Colonic mucosa (tissue), 4 donors: Measurements from ENCODE around the gene TMED10. TPM values are rescaled to one million over a fixed set of nuclear protein-coding genes. Genes with fewer than 3 reads are reported as not detected.

ENCODE experiments used
- DNase-seq: peaks from one replicate; pipeline ENCODE4 v3.0.0-alpha.2; 2020
- H3K27ac ChIP-seq: fragments of 200-600 bp; one replicate; pipeline ENCODE4 v1.8.0; 2021
- H3K27me3 ChIP-seq: fragments of 200-600 bp; one replicate; pipeline ENCODE4 v1.8.0; 2021
- H3K36me3 ChIP-seq: fragments of 200-600 bp; one replicate; pipeline ENCODE4 v1.8.0; 2021
- H3K4me1 ChIP-seq: fragments of 200-600 bp; one replicate; pipeline ENCODE4 v1.8.0; 2021; ENCODE audit warnings: mild to moderate bottlenecking
- H3K4me3 ChIP-seq: fragments of 200-600 bp; one replicate; pipeline ENCODE4 v1.8.0; 2021
- H3K9ac ChIP-seq, 2 donors: one replicate each; pipeline ENCODE4 v1.7.0; 2013; ENCODE audit warnings: control low read depth in 2 of 2, low read depth in 2 of 2, low read length in 2 of 2
- H3K9me3 ChIP-seq: fragments of 200-600 bp; one replicate; pipeline ENCODE4 v1.8.0; 2021
- intact Hi-C: fragments of 100-400 bp; cut with DNase I; formaldehyde crosslinking; loops from one replicate; pipeline ENCODE4 v1.14.1; 2022
- total RNA-seq, 2 donors: library from RNA; stranded (reverse); fragmentation: NEBNext Ultra II Directional in 1 of 2; extraction: Animal tissue kit (Norgen Biotek cat#: 25700) in 1 of 2; gene quantifications; one replicate each; pipeline ENCODE4 v1.2.1, GENCODE V29; 2021
- TF ChIP-seq, protein P1 (sequence below): fragments of 200-600 bp; IDR thresholded peaks from one replicate; pipeline ENCODE4 v1.8.0; 2022; ENCODE audit warnings: antibody characterized with exemption, mild to moderate bottlenecking
- donor health status: healthy.
- donor health status: DM: no; HTN: no; CAD: no.
- donor health status: DM: no; HTN: no; CAD: no.

Gene TMED10
- total RNA-seq, 2 donors from 2014 or later: 387 to 432 TPM

DNA sequence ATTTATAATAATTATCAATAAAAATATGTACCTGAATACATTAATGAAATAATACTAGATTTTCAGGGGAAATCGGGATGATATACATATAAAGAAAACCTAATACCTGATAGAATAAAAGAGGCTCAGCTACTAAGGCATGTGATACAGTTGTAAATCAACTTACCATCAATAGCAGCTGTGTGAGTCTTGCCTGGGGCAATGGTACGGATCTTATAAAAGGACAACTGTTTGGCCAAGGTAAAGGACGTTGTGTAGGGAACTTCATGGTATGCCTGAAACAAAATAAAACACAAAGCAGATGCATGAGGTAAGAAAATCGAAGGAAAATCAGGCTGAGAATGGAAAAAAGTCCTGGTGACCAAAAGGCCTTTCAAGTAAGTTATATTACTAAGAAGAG is 74.9 kb downstream of the TMED10 start:
- Histone ChIP-seq H3K9me3 (no peaks in the 10 kb centered on the region), H3K36me3 (no peaks in the 10 kb centered on the region), H3K4me1 (no peaks in the 10 kb centered on the region), H3K27ac (no peak overlapping the region), H3K4me3 (no peak overlapping the region), H3K27me3 (no peaks in the 10 kb centered on the region), H3K9ac (no peak overlapping the region)
- no peak for DNase-seq
- TF ChIP-seq, protein P1, sequence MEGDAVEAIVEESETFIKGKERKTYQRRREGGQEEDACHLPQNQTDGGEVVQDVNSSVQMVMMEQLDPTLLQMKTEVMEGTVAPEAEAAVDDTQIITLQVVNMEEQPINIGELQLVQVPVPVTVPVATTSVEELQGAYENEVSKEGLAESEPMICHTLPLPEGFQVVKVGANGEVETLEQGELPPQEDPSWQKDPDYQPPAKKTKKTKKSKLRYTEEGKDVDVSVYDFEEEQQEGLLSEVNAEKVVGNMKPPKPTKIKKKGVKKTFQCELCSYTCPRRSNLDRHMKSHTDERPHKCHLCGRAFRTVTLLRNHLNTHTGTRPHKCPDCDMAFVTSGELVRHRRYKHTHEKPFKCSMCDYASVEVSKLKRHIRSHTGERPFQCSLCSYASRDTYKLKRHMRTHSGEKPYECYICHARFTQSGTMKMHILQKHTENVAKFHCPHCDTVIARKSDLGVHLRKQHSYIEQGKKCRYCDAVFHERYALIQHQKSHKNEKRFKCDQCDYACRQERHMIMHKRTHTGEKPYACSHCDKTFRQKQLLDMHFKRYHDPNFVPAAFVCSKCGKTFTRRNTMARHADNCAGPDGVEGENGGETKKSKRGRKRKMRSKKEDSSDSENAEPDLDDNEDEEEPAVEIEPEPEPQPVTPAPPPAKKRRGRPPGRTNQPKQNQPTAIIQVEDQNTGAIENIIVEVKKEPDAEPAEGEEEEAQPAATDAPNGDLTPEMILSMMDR: no peak
- intact Hi-C loops: no loop called here

DNA sequence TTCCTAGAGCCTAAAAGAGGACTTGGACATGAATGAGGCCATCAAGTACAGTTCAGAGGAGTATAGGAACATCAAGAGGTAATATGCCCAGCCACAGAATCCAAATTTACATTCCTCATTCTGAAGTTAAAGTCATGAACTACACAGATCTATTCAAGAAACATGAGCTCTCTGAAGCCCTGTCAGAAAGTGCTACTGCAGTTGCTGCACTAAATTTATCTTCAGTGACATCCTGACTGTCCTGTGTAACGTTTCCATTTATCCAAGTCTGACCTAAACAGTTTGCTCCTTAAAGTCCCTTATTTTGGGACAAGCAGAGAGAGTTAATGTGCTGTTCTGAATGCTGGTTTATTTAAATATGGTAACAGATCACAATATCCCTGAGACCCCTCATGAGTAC is 77.7 kb downstream of the TMED10 start:
- no peak for DNase-seq
- TF ChIP-seq, protein P1: no peak
- no peaks in the 10 kb centered on the region for H3K27me3 ChIP-seq
- H3K4me3 ChIP-seq: no peak overlapping the region
- no peaks in the 10 kb centered on the region for H3K9me3 ChIP-seq
- no peaks in the 10 kb centered on the region for H3K4me1 ChIP-seq
- no peak overlapping the region for H3K9ac ChIP-seq
- intact Hi-C loops: no loop called here
- no peak overlapping the region for H3K27ac ChIP-seq
- peaks cover 1% of the 10 kb centered on the region for H3K36me3 ChIP-seq

DNA sequence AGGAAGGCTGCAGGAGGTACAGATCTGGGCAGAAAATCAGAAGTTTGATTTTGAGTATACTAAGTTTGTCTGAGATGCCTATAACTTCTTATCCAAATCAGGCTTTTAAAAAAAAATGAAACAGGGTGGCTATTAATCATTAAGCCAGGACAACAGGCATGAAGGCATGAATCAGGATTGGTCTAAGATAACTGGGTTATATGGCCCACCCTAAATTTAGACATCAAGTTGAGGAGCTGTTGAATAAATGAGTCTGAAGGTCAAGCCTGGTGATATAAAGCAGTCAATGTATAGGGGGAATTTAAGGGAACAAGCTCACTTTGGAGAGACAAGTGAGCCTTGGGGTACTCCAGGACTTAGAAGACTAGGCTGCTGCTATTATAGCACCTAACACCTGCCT is 78.2 kb downstream of the TMED10 start:
- Histone ChIP-seq H3K4me1 (no peaks in the 10 kb centered on the region), H3K4me3 (no peak overlapping the region), H3K27me3 (no peaks in the 10 kb centered on the region), H3K36me3 (peaks cover 6% of the 10 kb centered on the region), H3K9ac (no peak overlapping the region), H3K9me3 (no peaks in the 10 kb centered on the region), H3K27ac (no peak overlapping the region)
- intact Hi-C loops: no loop called here
- DNase-seq: no peak
- TF ChIP-seq, protein P1: no peak

DNA sequence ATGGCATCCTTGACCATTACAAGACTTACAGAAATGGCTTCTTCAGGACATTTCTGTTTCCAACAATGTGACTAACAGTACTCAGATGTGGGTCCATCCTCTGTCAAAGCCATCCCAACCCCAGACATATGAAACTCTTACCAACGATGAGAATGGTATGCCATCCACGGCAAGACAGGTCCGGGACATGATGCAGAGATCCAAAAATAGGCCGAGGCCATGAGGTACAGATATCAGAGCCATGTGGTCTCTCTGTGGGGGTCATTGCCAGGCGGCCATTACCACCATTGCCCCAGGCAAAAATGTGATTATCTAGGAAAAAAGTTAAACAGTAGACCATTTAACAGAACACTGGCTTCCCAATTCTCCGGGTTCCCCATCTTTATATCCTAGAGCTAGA is 79.5 kb downstream of the TMED10 start:
- Histone ChIP-seq H3K4me3 (no peak overlapping the region), H3K36me3 (peaks cover 9% of the 10 kb centered on the region), H3K9me3 (no peaks in the 10 kb centered on the region), H3K27me3 (no peaks in the 10 kb centered on the region), H3K4me1 (no peaks in the 10 kb centered on the region), H3K9ac (no peak overlapping the region), H3K27ac (no peak overlapping the region)
- no peak for DNase-seq
- TF ChIP-seq, protein P1: no peak
- intact Hi-C loops: no loop called here

DNA sequence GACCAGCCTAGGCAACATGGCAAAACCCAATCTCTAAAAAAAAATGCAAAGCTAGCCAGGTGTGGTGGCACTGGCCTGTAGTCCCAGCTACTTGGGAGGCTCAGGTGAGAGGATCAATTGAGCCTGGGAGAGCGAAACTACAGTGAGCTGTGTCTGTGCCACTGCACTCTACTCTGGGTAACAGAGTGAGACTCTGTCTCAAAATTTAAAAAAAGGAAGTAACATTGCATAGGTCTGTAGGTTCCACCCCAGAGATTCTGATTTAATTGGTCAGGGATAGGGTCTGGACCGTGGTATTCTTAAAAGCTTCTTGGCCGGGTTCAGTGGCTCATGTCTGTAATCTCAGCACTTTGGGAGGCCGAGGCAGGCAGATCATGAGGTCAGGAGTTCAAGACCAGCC is 80.7 kb downstream of the TMED10 start:
- TF ChIP-seq, protein P1: no peak
- no peak overlapping the region for H3K4me3 ChIP-seq
- no peaks in the 10 kb centered on the region for H3K9me3 ChIP-seq
- intact Hi-C loops: no loop called here
- H3K4me1 ChIP-seq: no peaks in the 10 kb centered on the region
- no peaks in the 10 kb centered on the region for H3K27me3 ChIP-seq
- H3K9ac ChIP-seq: no peak overlapping the region
- peaks cover 9% of the 10 kb centered on the region for H3K36me3 ChIP-seq
- DNase-seq: no peak
- no peak overlapping the region for H3K27ac ChIP-seq

DNA sequence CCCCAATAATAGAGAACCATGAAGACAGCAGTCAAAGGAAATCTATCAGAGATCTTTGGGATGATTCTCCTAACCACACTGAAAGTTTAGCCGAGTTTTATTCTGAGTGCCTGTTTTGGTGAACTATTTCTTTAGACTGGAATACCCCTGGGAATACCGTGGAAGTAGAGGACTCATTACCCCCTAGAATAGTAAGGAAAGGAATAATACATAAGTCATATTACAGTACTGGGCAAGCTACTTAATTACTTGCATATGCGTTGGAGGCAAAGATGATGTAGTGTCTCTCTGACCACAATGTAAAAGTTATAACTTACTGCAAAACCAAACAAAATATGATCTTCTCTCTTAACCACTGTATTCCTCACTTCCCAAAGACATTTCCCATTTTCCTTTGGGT is 81.5 kb downstream of the TMED10 start:
- Histone ChIP-seq H3K27ac (no peak overlapping the region), H3K9ac (no peak overlapping the region), H3K36me3 (peaks cover 9% of the 10 kb centered on the region), H3K27me3 (no peaks in the 10 kb centered on the region), H3K4me1 (no peaks in the 10 kb centered on the region), H3K9me3 (no peaks in the 10 kb centered on the region), H3K4me3 (no peak overlapping the region)
- intact Hi-C loops: no loop called here
- TF ChIP-seq, protein P1: no peak
- no peak for DNase-seq
